Ovary (tissue), 3 donors: Measurements from ENCODE around the gene TTC7B.

Experiments used
- POLR2A ChIP-seq: fragments of 450-650 bp; IDR thresholded peaks from one replicate; pipeline ENCODE4 v1.6.1; 2017; ENCODE audit warnings: antibody characterized with exemption, mild to moderate bottlenecking, moderate library complexity
- TF ChIP-seq, protein P1 (sequence below), 3 donors: fragments of 450-650 bp in 2 of 3; fragments of 200-600 bp in 1 of 3; IDR thresholded peaks; one replicate each; pipeline versions ENCODE4 v1.5.1 to v1.8.0; 2016 to 2022; ENCODE audit warnings: antibody characterized with exemption in 3 of 3, mild to moderate bottlenecking in 1 of 3
- donor health status: DM: no; HTN: no; CAD: no.

DNA sequence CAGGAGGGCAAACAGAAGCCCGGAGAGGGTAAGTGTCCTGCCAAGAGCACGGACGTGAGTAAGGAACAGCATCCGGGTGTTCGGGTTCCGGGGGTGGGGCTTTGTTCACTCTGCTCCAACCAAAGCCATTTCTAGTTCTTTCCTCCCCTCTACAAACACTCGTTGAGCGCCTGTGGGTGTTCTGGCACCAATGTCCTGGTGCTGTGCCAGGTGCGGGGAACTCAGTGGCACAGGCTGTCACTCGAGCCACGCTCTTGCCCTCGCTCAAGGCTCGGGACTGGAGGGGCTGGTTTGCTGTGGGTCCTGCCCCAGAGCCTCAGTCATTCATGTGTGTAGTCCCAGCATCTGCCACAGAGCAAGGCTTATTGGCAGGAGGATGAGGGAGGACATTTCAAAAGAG lies 261.9 kb downstream of the TTC7B start:
- TF ChIP-seq, protein P1, sequence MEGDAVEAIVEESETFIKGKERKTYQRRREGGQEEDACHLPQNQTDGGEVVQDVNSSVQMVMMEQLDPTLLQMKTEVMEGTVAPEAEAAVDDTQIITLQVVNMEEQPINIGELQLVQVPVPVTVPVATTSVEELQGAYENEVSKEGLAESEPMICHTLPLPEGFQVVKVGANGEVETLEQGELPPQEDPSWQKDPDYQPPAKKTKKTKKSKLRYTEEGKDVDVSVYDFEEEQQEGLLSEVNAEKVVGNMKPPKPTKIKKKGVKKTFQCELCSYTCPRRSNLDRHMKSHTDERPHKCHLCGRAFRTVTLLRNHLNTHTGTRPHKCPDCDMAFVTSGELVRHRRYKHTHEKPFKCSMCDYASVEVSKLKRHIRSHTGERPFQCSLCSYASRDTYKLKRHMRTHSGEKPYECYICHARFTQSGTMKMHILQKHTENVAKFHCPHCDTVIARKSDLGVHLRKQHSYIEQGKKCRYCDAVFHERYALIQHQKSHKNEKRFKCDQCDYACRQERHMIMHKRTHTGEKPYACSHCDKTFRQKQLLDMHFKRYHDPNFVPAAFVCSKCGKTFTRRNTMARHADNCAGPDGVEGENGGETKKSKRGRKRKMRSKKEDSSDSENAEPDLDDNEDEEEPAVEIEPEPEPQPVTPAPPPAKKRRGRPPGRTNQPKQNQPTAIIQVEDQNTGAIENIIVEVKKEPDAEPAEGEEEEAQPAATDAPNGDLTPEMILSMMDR (IDR thresholded peaks at IDR 0.05) = no peak
- no peak for TF ChIP-seq POLR2A
